ENCODE data around the gene RIPPLY3.

GRCh38 chr21:37040212-37040611, 33.7 kb downstream of the RIPPLY3 start:
- TF ChIP-seq TCF4 (CRISPR knock-in tag; IDR thresholded peaks at IDR 0.05; ENCODE audit: borderline replicate concordance) (no peak), OSR1 (CRISPR knock-in tag; IDR thresholded peaks at IDR 0.05) (no peak), CSDC2 (CRISPR knock-in tag; IDR thresholded peaks at IDR 0.05) (no peak), SNAI2 (CRISPR knock-in tag; IDR thresholded peaks at IDR 0.05) (no peak), ZNF70 (CRISPR knock-in tag; IDR thresholded peaks at IDR 0.05) (no peak), PATZ1 (CRISPR knock-in tag; IDR thresholded peaks at IDR 0.05; ENCODE audit: borderline replicate concordance) (no peak), ESRRG (CRISPR knock-in tag; IDR thresholded peaks at IDR 0.05) (no peak)

Data from SK-N-SH treated with all-trans-retinoic acid at 6 μM for 48 hours (cell line).